ENCODE results near the gene GALNT2.

The GALNT2 gene

GRCh38 chr1:230216896-230217295, 149.9 kb downstream of the GALNT2 start:
- in situ Hi-C loops (cut with HindIII; ENCODE audit: low sequenced_read_pairs): no loop called here
- H3K4me3 ChIP-seq (ENCODE audit: low read depth, low read length): no peak overlapping the region
- DNase-seq (ENCODE audit: low read depth): no peak
- no peak for TF ChIP-seq CTCF (IDR thresholded peaks at IDR 0.05; ENCODE audit: low read depth, low read length, missing control alignments)

- in situ Hi-C loops (cut with HindIII; ENCODE audit: low sequenced_read_pairs): no loop called here
- H3K4me3 ChIP-seq (ENCODE audit: low read depth, low read length): no peak overlapping the region
- no peak for DNase-seq (ENCODE audit: low read depth)
- no peak for TF ChIP-seq CTCF (IDR thresholded peaks at IDR 0.05; ENCODE audit: low read depth, low read length, missing control alignments)
Measured at GRCh38 chr1:230218667-230219066, 151.6 kb downstream of the GALNT2 start.

GRCh38 chr1:230219174-230220067, 152.4 kb downstream of the GALNT2 start:
- TF ChIP-seq CTCF (IDR thresholded peaks at IDR 0.05; ENCODE audit: low read depth, low read length, missing control alignments): no peak
- DNase-seq (ENCODE audit: low read depth): no peak
- no peak overlapping the region for H3K4me3 ChIP-seq (ENCODE audit: low read depth, low read length)
- in situ Hi-C loops (cut with HindIII; ENCODE audit: low sequenced_read_pairs): no loop called here

- TF ChIP-seq CTCF (IDR thresholded peaks at IDR 0.05; ENCODE audit: low read depth, low read length, missing control alignments): no peak
- no peak for DNase-seq (ENCODE audit: low read depth)
- in situ Hi-C loops (cut with HindIII; ENCODE audit: low sequenced_read_pairs): no loop called here
- no peak overlapping the region for H3K4me3 ChIP-seq (ENCODE audit: low read depth, low read length)
Measured at GRCh38 chr1:230220478-230220877, 153.4 kb downstream of the GALNT2 start.

DNA sequence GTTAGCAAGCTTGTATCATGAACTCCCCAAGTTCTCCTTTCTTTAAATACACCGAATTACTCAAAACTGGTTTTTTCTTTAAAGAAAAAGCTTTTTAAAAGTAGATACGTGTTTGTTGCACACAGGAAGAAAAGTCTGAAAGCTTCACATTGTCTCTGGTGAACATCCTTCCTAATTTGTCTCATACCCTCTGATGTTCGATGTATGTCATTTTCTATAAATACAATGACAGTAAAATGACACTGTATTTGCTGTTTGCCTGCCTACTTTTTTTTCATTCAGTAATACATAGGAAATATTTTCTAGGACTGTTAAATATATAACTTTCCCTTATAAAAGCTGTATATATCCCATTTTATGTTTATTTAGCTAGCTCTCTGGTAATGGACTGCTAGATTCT, 153.9 kb downstream of the GALNT2 start:
- no peak for DNase-seq (ENCODE audit: low read depth)
- in situ Hi-C loops (cut with HindIII; ENCODE audit: low sequenced_read_pairs): no loop called here
- TF ChIP-seq CTCF (IDR thresholded peaks at IDR 0.05; ENCODE audit: low read depth, low read length, missing control alignments): no peak
- H3K4me3 ChIP-seq (ENCODE audit: low read depth, low read length): no peak overlapping the region

DNA sequence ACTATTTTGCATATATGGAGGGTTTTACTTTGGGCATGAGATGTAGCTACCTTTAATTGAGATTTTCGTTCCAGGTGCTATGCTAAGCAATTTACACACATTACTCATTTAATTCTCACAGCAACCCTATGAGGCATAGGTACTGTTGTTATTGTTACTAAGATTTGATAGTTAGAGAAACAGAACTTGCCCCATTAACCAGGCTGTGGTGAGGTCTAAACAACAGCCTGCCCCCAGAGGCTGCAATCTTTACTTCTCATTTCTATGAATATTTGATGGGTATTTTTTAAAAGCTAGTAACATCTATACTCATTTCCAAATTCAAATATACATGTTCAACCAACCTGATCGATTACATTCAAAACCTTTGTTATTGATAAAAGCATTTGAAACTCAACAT, 155.6 kb downstream of the GALNT2 start:
- DNase-seq (ENCODE audit: low read depth): no peak
- in situ Hi-C loops (cut with HindIII; ENCODE audit: low sequenced_read_pairs): no loop called here
- no peak overlapping the region for H3K4me3 ChIP-seq (ENCODE audit: low read depth, low read length)
- no peak for TF ChIP-seq CTCF (IDR thresholded peaks at IDR 0.05; ENCODE audit: low read depth, low read length, missing control alignments)
